Hepatocyte (in vitro differentiated cells): ENCODE data around the gene ABI3BP.

Experiments used
- EZH2 ChIP-seq: fragments of 200-600 bp; sonication (generic); IDR thresholded peaks from 2 replicates; pipeline ENCODE4 v1.6.1; 2016; ENCODE audit warnings: antibody characterized with exemption, mild to moderate bottlenecking, borderline replicate concordance
- EZH2phosphoT487 ChIP-seq: fragments of 200-600 bp; sonication (generic); IDR thresholded peaks from one replicate; pipeline ENCODE4 v1.6.1; 2018; ENCODE audit warnings: antibody characterized with exemption, mild to moderate bottlenecking, low read depth, moderate library complexity; ENCODE audit not compliant: unreplicated experiment, severe bottlenecking
- TF ChIP-seq, protein P1 (sequence below): fragments of 200-600 bp; sonication (generic); IDR thresholded peaks from 2 replicates; pipeline ENCODE4 v1.5.1; 2016; ENCODE audit warnings: antibody characterized with exemption, mild to moderate bottlenecking; ENCODE audit not compliant: poor library complexity

- TF ChIP-seq, protein P1, sequence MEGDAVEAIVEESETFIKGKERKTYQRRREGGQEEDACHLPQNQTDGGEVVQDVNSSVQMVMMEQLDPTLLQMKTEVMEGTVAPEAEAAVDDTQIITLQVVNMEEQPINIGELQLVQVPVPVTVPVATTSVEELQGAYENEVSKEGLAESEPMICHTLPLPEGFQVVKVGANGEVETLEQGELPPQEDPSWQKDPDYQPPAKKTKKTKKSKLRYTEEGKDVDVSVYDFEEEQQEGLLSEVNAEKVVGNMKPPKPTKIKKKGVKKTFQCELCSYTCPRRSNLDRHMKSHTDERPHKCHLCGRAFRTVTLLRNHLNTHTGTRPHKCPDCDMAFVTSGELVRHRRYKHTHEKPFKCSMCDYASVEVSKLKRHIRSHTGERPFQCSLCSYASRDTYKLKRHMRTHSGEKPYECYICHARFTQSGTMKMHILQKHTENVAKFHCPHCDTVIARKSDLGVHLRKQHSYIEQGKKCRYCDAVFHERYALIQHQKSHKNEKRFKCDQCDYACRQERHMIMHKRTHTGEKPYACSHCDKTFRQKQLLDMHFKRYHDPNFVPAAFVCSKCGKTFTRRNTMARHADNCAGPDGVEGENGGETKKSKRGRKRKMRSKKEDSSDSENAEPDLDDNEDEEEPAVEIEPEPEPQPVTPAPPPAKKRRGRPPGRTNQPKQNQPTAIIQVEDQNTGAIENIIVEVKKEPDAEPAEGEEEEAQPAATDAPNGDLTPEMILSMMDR = no peak
- TF ChIP-seq EZH2phosphoT487 (no peak), EZH2 (no peak)
Measured at GRCh38 chr3:100972301-100972844, 20.8 kb downstream of the ABI3BP start.
